GM19240 (cell line): ENCODE data around the gene IL1RAPL1.
"Not testable (repeated sequence)": the region's sequence is repeated elsewhere in the genome, so short reads cannot be mapped to it uniquely, and the experiment has no call there.

ENCODE experiments used
- DNase-seq: peaks from one replicate; pipeline ENCODE4 v3.0.0; 2011; ENCODE audit warnings: low spot score; ENCODE audit not compliant: insufficient read length

Gene IL1RAPL1

DNA sequence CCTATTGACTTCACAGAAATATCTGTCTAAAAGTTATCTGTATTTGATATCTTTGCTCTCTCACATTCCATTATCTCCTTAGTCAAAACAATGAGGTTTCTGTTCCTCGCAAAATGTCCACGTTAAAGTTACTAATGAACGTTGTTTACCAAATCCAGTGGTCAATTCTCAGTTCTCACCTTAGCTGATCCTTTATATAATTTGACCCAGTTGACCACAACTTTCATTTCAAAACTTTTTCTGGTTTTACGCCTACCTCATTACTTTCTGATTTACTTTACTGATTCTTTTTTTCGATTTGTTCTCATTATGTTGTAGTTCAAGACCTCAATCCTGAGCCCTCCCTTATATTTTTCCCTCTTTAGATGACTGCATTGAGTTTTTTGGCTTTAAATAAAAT is 186.6 kb downstream of the IL1RAPL1 start:
- no peak for DNase-seq

DNA sequence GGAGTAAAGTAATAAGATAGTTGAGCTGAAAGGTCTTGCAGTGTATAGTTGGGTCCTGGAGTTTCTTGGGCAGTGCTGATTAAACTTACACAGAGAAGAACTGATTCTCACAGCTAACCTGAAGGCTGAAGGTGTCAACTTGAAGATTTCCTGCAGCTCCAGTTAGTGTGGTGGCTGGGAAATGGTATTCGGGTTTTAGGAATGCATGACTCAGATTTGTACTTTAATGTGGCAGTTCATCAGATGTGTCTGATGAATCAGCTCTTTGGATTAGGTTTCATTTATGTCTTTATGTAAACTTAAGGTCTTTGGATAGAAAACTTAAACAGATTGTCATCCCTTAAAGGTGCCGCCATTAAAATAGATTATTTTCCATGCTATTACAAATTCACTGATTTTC is 200.0 kb downstream of the IL1RAPL1 start:
- DNase-seq, result no peak

DNA sequence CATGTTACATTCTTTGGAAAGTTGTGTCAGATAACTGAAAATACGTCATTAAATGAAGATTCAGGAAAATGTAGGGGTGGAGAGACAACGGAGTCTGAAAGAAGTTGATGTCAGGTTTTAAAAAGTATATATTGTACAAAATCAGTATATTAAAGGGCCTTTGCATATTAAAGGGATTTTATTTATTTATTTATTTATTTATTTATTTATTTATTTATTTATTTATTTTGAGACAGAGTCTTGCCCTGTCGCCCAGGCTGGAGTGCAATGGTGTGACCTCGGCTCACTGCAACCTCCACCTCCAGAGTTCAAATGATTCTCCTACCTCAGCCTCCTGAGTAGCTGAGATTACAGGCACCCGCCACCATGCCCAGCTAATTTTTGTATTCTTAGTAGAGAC is 213.4 kb downstream of the IL1RAPL1 start:
- DNase-seq, result not testable (repeated sequence)

DNA sequence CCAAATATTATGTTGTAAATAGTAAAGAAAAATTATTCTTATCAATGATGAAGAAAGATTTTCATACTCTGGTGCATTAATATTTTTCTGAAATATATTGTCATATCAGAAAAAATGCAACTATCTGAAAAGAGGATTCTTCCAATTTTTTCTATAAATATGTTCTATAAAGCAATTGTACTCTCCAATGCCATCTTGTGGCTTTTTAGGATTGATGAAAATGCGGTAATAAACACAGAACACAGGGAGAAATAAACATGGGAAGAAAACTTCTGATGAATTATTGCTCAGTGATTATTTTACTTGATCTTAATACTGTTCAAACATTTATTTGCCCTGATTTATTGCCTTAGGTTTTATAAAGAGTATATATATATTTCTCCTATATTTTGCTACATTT is 215.4 kb downstream of the IL1RAPL1 start:
- no peak for DNase-seq

DNA sequence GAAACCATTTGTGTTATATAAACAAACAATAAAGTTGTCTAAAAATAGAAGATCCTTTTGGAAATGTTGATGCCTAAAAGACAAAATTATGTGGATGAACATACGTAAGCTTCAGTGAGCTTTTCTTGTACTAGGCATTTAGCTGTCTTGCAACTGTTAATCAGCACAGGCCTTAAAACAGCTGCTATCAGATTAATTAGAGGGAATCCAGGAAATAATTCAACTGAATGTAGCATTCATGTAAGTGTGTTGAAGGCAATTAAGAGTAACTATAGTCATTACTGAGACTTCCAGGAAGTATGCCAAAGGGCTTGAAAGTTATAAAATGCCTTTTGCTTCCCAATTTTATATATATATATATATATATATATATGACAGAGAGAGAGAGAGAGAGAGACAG is 248.7 kb downstream of the IL1RAPL1 start:
- DNase-seq, result no peak

DNA sequence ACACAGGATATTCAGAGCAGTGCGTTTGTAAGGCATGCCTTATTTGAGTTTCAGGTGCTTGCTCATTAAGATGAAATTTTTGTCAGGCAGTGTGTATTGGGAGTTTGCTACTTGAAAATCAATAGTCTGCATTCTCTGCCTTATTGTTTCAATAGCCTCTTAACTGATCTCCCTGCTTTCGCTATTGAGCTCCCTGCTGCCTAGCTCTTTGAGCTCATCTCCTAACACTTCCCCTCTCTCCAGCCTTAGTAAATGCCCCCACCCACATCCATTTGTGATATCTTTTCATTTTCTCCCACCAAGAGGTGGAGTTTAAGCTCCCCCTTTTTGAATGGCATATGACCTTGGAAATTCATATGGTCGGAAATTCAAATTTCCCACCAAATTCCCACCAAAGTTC is 256.6 kb downstream of the IL1RAPL1 start:
- DNase-seq, result no peak

DNA sequence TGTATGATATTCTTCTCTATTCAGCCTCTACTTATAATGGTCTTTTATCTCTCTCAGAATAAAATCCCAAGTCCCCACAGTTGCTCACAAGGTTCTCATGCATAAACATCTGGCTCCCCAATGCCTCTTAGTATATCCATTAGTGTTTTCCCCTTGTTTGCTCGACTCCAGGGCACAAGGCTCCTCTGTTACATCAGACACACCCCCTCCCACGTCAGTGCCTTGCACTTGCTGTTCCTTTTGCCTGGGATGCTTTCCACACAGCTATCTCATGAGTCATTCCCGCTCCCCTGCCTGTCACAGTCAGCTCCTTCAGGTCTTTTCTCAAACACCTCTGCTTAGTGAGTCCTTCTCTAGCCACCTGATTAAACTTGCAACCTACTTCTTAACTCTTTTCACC is 260.2 kb downstream of the IL1RAPL1 start:
- no peak for DNase-seq

DNA sequence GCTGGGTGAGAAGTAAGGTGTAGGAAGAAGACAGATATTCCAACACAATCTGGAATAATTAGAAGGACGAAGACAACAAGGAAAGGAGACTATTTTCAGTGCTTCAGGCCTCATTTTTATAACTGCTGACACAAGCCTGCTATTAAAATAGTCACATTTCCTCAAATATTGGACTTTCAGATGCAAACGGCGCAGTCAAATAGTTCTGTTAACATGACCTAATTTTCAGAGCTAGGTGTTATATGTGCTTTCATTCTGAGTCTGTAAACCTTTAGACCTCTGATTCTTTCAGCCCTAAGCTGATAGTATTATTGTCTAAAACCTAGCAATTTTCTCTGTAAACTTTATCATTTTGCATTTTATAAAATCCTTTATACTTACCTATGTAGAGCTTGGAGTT is 261.5 kb downstream of the IL1RAPL1 start:
- DNase-seq, result no peak

DNA sequence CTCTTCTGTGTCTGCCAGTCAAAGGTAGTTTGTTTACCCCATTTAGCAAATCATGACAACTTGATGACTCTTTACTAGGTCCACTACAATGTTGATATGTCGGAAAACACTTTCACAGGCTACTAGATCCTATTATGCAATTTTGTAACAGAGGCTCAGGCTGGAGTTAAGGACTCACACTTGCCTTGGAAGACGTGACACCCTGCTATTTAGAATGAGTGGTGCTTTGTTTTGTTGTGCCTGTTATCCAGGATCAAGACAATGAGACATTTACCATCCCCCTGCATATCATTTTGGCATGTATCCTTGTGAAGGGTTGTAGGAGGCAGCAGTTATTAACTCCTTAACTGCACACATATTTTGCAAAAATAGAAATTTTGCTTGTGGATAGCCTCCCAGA is 263.7 kb downstream of the IL1RAPL1 start:
- DNase-seq, result no peak

DNA sequence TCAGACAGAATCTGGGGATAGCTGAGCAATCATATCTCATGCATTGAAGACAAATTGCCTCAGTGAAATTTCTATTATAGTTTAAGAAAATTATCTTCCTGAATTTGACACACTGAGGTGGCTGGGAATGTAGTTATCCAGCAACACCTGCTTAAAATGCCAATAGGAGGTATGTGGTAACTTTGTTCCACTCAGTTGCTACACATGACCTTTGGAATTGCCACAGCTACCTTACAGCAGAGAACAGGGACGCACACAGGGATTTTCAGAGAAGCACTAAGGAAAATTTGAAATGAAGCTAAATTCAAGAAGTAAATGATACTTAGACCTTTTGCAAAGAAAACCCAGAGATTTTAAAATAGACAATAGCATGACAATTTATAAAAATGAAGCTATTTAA is 264.6 kb downstream of the IL1RAPL1 start:
- no peak for DNase-seq

DNA sequence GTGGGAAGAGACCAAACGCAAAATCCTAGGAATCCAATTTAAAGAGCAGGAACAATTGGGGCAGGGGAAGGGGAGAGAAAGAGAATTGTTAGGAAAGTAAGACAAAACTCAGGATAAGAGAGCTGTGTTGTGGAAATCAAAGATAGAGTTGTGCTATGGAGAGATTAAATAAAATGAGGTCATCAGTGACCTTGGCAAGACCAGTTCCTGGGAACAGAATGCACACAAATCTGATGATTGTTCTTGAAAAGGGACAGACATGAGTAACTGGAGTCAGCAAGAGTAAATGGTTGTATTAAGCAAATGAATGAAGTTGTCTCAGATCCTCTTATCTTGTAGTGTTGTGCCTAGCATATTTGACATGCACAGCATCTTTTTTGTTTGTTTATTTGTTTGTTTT is 267.4 kb downstream of the IL1RAPL1 start:
- no peak for DNase-seq

DNA sequence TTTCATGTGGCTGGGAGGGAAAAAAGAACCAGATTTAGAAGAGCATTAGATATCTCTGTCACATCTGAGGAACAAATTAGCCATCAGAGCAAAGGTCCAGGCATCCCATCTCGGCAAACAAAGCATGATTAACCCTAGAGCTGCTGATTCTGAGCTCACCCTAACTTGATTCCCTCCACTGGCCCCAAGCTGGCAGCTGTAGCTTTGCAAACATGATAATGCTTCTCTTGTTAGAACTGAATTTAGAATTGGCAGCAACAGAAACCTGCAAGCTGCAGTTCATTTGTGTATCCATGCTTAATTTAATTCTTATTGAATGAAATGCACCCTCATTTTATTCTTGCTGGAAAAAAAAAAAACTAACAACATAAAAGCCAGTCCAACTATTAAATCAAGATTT is 289.2 kb downstream of the IL1RAPL1 start:
- DNase-seq, result no peak

DNA sequence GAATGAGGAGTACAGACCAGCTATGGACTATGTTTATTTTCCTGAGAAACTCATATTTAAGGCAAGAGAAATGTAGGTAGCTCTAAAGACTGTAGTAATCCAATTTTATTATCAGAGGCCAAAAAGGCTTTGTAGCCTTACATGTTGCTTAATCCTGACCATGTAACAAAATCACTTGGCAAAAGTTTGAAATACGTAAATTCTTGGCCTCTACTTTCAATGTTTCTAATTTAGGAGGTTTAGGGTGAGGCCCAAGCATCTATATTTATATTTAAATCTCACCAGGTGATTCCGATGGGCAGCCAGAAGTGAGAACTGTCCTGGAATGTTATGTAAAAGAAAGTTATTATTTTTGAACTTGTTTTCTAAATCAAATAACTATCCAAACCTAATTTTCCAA is 289.7 kb downstream of the IL1RAPL1 start:
- DNase-seq, result no peak

DNA sequence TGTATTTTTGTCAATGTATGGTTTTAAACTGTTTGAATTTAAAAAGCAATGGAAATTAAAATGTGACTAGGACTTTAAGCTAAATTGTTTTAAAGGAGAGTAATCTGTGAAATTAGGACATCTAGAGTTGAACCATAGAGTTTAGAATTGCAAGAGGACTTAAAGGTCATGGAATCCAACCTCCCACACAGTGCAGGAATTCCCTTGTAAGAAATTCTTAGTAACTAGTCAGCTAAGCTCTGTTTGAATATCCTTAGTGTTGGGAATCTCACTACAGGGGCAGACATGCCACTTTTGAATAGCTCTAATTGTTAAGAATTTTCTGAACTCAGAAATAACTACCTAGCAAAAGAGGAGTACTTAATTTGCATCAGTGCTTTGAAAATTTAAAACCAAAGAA is 292.9 kb downstream of the IL1RAPL1 start:
- DNase-seq, result no peak

DNA sequence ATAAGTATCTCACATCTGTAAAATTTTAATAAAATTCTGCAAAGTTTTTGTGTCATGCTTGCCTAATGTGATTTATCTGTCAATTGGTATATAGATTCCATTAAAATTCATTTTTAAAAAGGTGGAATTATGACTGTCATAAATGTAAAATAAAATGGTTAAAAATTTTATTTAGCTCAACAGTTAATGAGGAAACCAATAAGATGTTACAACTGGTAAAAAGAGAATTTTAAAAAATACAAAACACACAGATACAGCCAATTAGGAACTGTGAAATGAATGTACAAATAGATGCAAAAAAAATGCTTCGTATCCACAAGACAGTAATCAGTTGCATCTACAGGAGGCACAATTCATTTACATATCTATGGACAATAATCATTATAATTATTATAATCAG is 297.6 kb downstream of the IL1RAPL1 start:
- no peak for DNase-seq

DNA sequence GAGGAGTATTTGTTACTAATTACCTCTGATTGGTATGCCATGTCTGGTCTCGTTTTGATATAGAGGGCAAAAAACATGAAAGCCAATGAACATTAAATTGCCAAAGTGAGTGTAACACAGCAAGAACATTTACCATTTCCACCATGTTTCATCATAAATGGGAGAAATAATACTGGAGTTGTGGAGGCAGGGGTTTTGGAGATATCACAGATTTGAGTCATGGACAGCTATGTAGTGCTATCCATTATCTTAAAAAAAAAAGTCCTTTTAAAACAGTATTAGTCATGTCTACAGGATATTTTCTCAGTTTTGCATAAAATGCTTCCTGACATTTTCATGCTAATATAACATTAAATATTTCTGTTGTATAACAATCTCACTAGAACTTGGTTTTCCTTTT is 301.2 kb downstream of the IL1RAPL1 start:
- no peak for DNase-seq

DNA sequence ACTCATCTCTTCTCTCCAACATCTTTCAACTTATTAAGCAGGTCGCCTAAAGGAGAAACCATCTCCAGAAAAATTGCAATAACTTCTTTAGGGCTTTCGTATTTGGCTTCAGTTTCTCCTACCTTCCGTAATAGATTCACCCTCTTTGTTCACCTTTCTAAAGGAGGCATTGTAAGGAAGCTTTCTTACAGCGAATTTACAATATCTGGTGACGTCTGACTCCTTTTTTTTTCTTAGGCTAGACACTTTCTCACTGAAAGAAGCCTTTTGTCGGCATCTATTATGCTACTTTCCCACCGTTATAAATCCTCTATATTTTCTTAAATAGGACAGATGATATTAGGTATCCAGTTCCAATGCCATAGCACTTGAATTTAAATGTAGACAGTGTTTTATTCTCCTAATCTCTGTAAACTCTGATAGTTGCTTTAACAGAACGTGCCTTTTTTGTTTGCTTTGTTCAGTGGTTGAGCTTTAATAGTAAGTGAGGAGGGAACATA is 302.4 kb downstream of the IL1RAPL1 start:
- no peak for DNase-seq

DNA sequence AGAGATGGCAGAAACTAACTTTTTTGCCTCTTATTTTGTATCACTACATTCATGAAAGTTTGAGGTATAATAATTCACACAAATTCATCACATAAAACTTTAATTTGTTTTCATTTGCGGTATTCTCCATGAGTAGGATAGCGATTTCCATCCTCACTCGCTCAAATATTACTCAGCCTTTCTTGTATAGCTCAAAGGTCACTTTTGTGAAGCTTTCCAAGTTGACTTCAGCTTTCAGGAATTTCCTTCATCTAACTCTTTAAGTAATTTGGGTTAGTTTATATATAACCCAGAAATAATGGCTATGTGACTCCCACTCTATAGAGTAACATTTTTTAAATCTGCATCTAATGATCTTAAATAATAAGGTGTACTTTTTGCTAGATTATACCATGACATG is 314.4 kb downstream of the IL1RAPL1 start:
- DNase-seq, result no peak

DNA sequence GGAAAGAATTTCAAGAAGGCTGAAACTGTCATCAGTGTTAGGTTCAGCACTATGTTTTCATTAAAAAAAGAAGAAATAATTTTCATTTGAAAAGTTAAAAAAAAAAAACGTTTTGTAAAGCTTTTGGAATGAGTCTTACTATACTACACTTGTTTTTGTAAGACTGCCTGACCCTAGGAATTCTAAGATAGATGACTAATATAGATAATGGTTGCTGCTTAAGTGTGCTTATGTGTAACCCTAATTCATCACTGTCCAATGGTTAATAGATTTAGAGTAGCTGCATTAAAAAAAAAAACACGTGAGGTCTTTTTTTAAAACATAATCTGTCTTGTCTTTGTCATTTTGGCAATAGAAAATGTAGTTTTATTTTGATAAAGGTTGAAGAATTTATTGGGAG is 323.2 kb downstream of the IL1RAPL1 start:
- no peak for DNase-seq

DNA sequence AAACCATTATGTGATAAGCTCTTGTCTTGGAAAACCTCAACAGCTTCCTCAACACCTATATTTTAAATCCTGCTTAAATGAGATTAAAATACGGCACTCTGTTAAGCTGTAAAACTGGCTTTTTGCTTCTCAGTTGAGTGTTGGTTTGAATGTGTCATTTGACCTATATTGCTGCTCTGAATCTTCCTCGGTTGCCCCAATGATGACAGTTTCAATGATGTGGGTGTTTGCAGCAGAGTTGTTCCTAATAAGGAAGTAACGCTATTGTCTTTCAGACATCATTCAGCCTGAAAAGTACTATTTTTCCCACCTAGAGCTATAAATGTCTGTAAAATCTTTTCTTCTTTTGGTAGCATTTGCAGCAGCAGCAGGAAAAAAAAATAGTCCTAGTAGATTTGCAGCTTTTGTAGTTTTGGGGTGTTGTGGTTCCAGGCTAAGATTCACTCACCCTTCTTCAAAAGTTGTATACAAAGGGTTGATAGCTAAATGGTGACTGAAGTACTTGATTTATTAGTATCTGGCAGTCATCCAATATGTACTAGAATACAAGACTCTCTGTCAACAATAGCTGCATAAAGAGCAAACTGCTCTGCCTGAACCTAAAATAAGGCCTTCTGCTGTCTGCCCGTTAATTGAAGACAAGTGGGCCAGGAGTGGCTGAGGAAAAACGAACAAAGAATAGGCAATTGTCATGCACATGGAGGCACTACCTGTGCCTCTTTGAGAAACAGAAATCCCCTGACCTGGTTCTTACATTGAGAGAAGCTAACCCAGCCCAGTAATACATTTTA is 333.1 kb downstream of the IL1RAPL1 start:
- no peak for DNase-seq

DNA sequence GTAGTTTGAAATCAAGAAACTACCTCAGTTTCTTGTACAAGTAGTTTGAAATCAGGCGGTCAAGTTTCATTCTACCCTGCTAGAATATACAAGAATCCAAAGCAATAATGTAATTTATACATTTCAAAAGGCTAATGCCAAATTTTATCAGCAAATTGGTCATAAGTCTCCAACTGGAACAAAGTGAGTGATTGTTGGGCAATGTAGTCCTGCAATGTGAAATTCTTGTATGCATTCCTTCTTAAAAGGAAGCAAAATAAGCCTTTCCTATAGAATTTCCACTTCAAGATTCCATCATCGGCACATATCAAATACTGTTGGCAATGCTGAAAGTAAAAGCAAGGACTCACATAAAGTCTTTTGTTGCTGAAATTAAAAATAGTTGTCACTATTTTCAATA is 334.9 kb downstream of the IL1RAPL1 start:
- no peak for DNase-seq

DNA sequence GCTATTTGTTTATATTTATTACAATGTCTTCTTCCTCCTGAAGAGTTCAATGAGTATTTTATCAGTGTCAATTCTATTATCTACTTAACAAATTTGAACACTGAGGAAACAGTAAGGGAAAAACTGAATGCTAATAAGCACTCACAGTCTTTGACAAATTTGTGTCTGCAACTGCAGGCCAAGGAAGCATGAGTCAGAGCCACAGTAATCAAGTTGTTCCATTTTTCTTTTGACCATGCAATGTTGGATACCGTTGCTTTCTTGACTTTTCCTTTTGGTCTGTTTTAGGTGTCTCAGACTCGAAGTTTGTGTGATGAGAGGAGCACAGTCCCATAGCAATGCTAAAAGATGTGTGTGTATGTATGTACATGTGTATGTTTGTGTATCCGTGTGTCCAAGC is 359.6 kb downstream of the IL1RAPL1 start:
- no peak for DNase-seq

DNA sequence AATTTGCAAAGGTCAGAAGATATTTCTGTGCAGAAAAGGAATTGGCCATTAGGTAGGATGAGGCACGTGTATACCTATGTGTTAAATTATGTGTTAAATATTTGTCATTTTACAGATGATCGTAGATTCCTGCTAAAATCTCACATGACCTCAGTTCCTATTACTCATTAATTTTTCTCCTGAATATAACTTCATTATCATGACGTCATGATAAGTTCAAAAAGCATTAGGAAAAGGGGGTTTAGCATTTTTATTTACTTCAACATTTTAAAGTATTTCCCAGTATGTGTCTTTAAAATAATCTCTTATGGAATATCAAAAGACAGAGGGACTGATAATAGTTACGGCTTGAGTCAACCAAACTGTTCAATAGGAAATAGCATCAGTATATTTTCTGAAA is 372.8 kb downstream of the IL1RAPL1 start:
- no peak for DNase-seq

DNA sequence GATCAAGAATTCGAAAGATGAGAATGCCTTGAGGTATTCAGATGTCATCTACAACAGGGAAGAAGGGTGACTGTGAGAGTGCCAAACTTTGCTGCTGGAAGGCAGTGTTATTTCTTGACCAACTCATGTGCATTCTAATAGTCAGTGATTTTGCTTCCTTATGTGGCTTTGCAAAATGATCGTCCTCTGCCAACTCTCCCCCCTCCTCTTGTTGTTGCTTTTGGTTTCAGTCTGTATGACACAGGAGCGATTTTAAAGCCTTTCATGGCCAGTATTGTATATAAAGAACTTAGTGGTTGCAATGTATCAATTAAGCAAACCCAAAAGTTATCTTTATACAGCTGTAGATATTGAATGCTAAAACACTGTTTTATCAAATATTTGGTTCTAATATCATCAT is 379.1 kb downstream of the IL1RAPL1 start:
- DNase-seq, result no peak
